SK-N-SH treated with all-trans-retinoic acid at 6 μM for 48 hours (cell line): ENCODE measurements around the gene ATOH8.

Source experiments
- ATAC-seq: fragments of 200-7000 bp; cut with Tn5 transposase; 3 replicates; pipeline ENCODE4 v1.9.1; 2020; ENCODE audit warnings: mild to moderate bottlenecking, moderate library complexity
- ARNTL ChIP-seq: fragments of 450-650 bp; formaldehyde crosslinking; IDR thresholded peaks from 2 replicates; pipeline ENCODE4 v1.5.0; 2020; ENCODE audit warnings: low read depth, mild to moderate bottlenecking, moderate library complexity, borderline replicate concordance
- BACH2 ChIP-seq: fragments of 250-450 bp; sonication (Bioruptor Pico); IDR thresholded peaks from 2 replicates; pipeline ENCODE4 v1.9.0; 2021; ENCODE audit warnings: mild to moderate bottlenecking, borderline replicate concordance
- CSDC2 ChIP-seq: fragments of 250-450 bp; sonication (Bioruptor Pico); IDR thresholded peaks from 2 replicates; pipeline ENCODE4 v1.5.0; 2020; ENCODE audit warnings: mild to moderate bottlenecking, moderate library complexity
- CSRNP3 ChIP-seq: fragments of 250-450 bp; sonication (Bioruptor Pico); IDR thresholded peaks from 2 replicates; pipeline ENCODE4 v1.5.1; 2021; ENCODE audit warnings: mild to moderate bottlenecking, moderate library complexity
- ESRRG ChIP-seq: fragments of 250-450 bp; sonication (Bioruptor Pico); IDR thresholded peaks from 2 replicates; pipeline ENCODE4 v1.6.1; 2021; ENCODE audit warnings: mild to moderate bottlenecking
- GLIS3 ChIP-seq: fragments of 250-450 bp; sonication (Bioruptor Pico); IDR thresholded peaks from 2 replicates; pipeline ENCODE4 v1.5.0; 2020; ENCODE audit warnings: mild to moderate bottlenecking, moderate library complexity
- ISL1 ChIP-seq: fragments of 250-450 bp; sonication (Bioruptor Pico); IDR thresholded peaks from 2 replicates; pipeline ENCODE4 v2.1.2; 2022; ENCODE audit warnings: mild to moderate bottlenecking, moderate library complexity
- OSR1 ChIP-seq: fragments of 250-450 bp; sonication (Bioruptor Pico); IDR thresholded peaks from 2 replicates; pipeline ENCODE4 v1.8.0; 2022; ENCODE audit warnings: moderate library complexity, mild to moderate bottlenecking, inconsistent platforms
- PATZ1 ChIP-seq: fragments of 250-450 bp; sonication (Bioruptor Pico); IDR thresholded peaks from 2 replicates; pipeline ENCODE4 v1.8.0; 2020; ENCODE audit warnings: mild to moderate bottlenecking, moderate library complexity, borderline replicate concordance
- POU6F1 ChIP-seq: fragments of 250-450 bp; sonication (Bioruptor Pico); IDR thresholded peaks from 2 replicates; pipeline ENCODE4 v1.8.0; 2021; ENCODE audit warnings: low read depth, mild to moderate bottlenecking, moderate library complexity, borderline replicate concordance
- PPARA ChIP-seq: fragments of 250-450 bp; sonication (Bioruptor Pico); IDR thresholded peaks from 2 replicates; pipeline ENCODE4 v1.5.0; 2020; ENCODE audit warnings: mild to moderate bottlenecking, borderline replicate concordance
- RARB ChIP-seq: fragments of 250-450 bp; sonication (Bioruptor Pico); IDR thresholded peaks from 2 replicates; pipeline ENCODE4 v1.8.0; 2021; ENCODE audit warnings: mild to moderate bottlenecking, moderate library complexity
- SNAI2 ChIP-seq: fragments of 250-450 bp; sonication (Bioruptor Pico); IDR thresholded peaks from 2 replicates; pipeline ENCODE4 v1.5.0; 2020; ENCODE audit warnings: mild to moderate bottlenecking, moderate library complexity
- TCF4 ChIP-seq: fragments of 250-450 bp; sonication (Bioruptor Pico); IDR thresholded peaks from 2 replicates; pipeline ENCODE4 v1.8.0; 2021; ENCODE audit warnings: mild to moderate bottlenecking, moderate library complexity, borderline replicate concordance
- TOX ChIP-seq: fragments of 250-450 bp; sonication (Bioruptor Pico); IDR thresholded peaks from 2 replicates; pipeline ENCODE4 v1.8.0; 2021; ENCODE audit warnings: mild to moderate bottlenecking, moderate library complexity, borderline replicate concordance
- TSHZ2 ChIP-seq: fragments of 250-450 bp; sonication (Bioruptor Pico); IDR thresholded peaks from 2 replicates; pipeline ENCODE4 v1.5.0; 2020; ENCODE audit warnings: mild to moderate bottlenecking, moderate library complexity
- ZC3H10 ChIP-seq: fragments of 250-450 bp; sonication (Bioruptor Pico); IDR thresholded peaks from 2 replicates; pipeline ENCODE4 v1.5.1; 2021; ENCODE audit warnings: mild to moderate bottlenecking, moderate library complexity
- ZFP3 ChIP-seq: fragments of 250-450 bp; sonication (Bioruptor Pico); IDR thresholded peaks from 2 replicates; pipeline ENCODE4 v1.5.0; 2020; ENCODE audit warnings: mild to moderate bottlenecking, moderate library complexity
- ZNF565 ChIP-seq: fragments of 450-650 bp; formaldehyde crosslinking; conservative IDR thresholded peaks from 2 replicates; pipeline ENCODE4 v1.5.0; 2020; ENCODE audit warnings: low read depth, mild to moderate bottlenecking, moderate library complexity
- ZNF70 ChIP-seq: fragments of 450-650 bp; formaldehyde crosslinking; IDR thresholded peaks from 2 replicates; pipeline ENCODE4 v1.5.0; 2020; ENCODE audit warnings: mild to moderate bottlenecking, moderate library complexity
- ZNF8 ChIP-seq: fragments of 450-650 bp; formaldehyde crosslinking; IDR thresholded peaks from 2 replicates; pipeline ENCODE4 v1.5.0; 2020; ENCODE audit warnings: mild to moderate bottlenecking, moderate library complexity

ATOH8 gene

GRCh38 chr2:85733121-85733960 is 20.4 kb upstream of the ATOH8 start:
- TF ChIP-seq SNAI2 (CRISPR knock-in tag): no peak
- TF ChIP-seq ESRRG (CRISPR knock-in tag): no peak
- no peak for TF ChIP-seq GLIS3 (CRISPR knock-in tag)
- TF ChIP-seq PATZ1: no peak
- TF ChIP-seq PPARA: no peak
- TF ChIP-seq ZFP3 (CRISPR knock-in tag): no peak
- no peak for TF ChIP-seq ZC3H10
- no peak for TF ChIP-seq OSR1 (CRISPR knock-in tag)
- TF ChIP-seq ZNF8 (CRISPR knock-in tag): no peak
- no peak for TF ChIP-seq TOX (CRISPR knock-in tag)
- TF ChIP-seq ISL1: no peak
- no peak for TF ChIP-seq ZNF70
- no peak for TF ChIP-seq BACH2 (CRISPR knock-in tag)
- TF ChIP-seq POU6F1 (CRISPR knock-in tag): no peak
- TF ChIP-seq RARB (CRISPR knock-in tag): no peak
- TF ChIP-seq CSRNP3 (CRISPR knock-in tag): no peak
- TF ChIP-seq ZNF565 (CRISPR knock-in tag): no peak
- TF ChIP-seq TCF4: no peak
- no peak for ATAC-seq

GRCh38 chr2:85734015-85734414 is 19.8 kb upstream of the ATOH8 start:
- no peak for TF ChIP-seq RARB (CRISPR knock-in tag)
- TF ChIP-seq TCF4: no peak
- TF ChIP-seq OSR1 (CRISPR knock-in tag): no peak
- no peak for TF ChIP-seq POU6F1 (CRISPR knock-in tag)
- no peak for TF ChIP-seq ESRRG (CRISPR knock-in tag)
- no peak for TF ChIP-seq ARNTL (CRISPR knock-in tag)
- no peak for TF ChIP-seq ZNF8 (CRISPR knock-in tag)
- no peak for TF ChIP-seq ZNF565 (CRISPR knock-in tag)
- TF ChIP-seq ISL1: no peak
- TF ChIP-seq ZNF70: no peak
- no peak for TF ChIP-seq CSRNP3 (CRISPR knock-in tag)
- no peak for TF ChIP-seq GLIS3 (CRISPR knock-in tag)
- no peak for TF ChIP-seq PPARA
- no peak for TF ChIP-seq CSDC2 (CRISPR knock-in tag)
- TF ChIP-seq PATZ1: no peak
- TF ChIP-seq ZC3H10: no peak
- TF ChIP-seq TSHZ2 (CRISPR knock-in tag): no peak
- ATAC-seq: no peak
